ENCODE data around the gene CP.

GRCh38 chr3:149195221-149195620, 26.4 kb downstream of the CP start:
- TF ChIP-seq CTCF (IDR thresholded peaks at IDR 0.05) (no peak), POLR2A (IDR thresholded peaks at IDR 0.05) (no peak)

Data from thyroid gland (tissue), 4 donors.